Measurements from ENCODE around the gene GPX4.

Gene GPX4

DNA sequence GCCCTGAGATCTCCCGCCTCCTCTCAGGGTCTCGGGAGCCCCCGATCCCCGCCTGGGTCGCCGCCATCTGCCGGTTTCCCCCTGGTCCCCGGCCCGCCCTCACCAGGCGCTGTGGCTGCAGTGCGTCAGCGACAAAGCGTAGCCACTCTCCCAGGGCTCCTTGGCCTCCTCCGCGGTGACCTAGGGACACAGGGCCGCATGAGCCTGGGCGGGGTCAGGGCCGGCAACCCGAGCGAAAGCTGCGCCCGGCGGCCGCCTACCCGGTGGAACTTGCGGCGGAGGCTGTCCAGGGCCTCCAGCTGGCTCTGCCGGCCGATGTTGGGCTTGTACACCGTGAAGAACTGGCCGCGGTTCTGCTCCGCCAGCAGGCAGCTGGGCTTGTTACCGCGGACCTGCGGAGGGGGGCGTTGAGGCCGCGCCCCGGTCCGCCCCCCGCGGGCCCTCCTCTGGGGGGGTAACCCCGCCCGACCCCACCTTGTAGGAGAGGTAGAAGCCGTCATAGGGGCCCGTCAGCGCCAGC lies 5.3 kb downstream of the GPX4 start:
- Histone ChIP-seq H3K79me2 (ENCODE audit: insufficient read depth, low read length) (peaks cover 21% of the 10 kb centered on the region), H3K36me3 (ENCODE audit: insufficient read depth, low read length) (peaks cover 16% of the 10 kb centered on the region; the same call in 1 of the 2 replicates), H3K4me1 (ENCODE audit: insufficient read depth, low read length, poor library complexity, severe bottlenecking) (peaks cover 11% of the 10 kb centered on the region), H4K20me1 (ENCODE audit: insufficient read depth, low read length, poor library complexity, severe bottlenecking) (peaks cover 21% of the 10 kb centered on the region), H3K4me3 (ENCODE audit: low read length, poor library complexity, severe bottlenecking) (no peak overlapping the region), H3K9ac (ENCODE audit: low read depth, low read length, poor library complexity, severe bottlenecking) (no peak overlapping the region), H3F3A (ENCODE audit: low read depth) (no peaks in the 10 kb centered on the region), H3K9me3 (ENCODE audit: insufficient read depth, low read depth, low read length) (no peaks in the 10 kb centered on the region), H3K9me2 (replicated peaks; ENCODE audit: low read depth, low read length) (no peaks in the 10 kb centered on the region), H3K4me2 (ENCODE audit: low read depth, low read length, poor library complexity, severe bottlenecking) (no peak overlapping the region), H2AFZ (ENCODE audit: low read length) (no peak overlapping the region), H3K27me3 (ENCODE audit: insufficient read depth, low read length, poor library complexity, severe bottlenecking) (no peaks in the 10 kb centered on the region)
- no peak for TF ChIP-seq EZH2phosphoT487 (IDR thresholded peaks at IDR 0.05; ENCODE audit: borderline replicate concordance)
- TF ChIP-seq, protein P1, sequence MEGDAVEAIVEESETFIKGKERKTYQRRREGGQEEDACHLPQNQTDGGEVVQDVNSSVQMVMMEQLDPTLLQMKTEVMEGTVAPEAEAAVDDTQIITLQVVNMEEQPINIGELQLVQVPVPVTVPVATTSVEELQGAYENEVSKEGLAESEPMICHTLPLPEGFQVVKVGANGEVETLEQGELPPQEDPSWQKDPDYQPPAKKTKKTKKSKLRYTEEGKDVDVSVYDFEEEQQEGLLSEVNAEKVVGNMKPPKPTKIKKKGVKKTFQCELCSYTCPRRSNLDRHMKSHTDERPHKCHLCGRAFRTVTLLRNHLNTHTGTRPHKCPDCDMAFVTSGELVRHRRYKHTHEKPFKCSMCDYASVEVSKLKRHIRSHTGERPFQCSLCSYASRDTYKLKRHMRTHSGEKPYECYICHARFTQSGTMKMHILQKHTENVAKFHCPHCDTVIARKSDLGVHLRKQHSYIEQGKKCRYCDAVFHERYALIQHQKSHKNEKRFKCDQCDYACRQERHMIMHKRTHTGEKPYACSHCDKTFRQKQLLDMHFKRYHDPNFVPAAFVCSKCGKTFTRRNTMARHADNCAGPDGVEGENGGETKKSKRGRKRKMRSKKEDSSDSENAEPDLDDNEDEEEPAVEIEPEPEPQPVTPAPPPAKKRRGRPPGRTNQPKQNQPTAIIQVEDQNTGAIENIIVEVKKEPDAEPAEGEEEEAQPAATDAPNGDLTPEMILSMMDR (conservative IDR thresholded peaks at IDR 0.05; ENCODE audit: low read length): no peak

DNA sequence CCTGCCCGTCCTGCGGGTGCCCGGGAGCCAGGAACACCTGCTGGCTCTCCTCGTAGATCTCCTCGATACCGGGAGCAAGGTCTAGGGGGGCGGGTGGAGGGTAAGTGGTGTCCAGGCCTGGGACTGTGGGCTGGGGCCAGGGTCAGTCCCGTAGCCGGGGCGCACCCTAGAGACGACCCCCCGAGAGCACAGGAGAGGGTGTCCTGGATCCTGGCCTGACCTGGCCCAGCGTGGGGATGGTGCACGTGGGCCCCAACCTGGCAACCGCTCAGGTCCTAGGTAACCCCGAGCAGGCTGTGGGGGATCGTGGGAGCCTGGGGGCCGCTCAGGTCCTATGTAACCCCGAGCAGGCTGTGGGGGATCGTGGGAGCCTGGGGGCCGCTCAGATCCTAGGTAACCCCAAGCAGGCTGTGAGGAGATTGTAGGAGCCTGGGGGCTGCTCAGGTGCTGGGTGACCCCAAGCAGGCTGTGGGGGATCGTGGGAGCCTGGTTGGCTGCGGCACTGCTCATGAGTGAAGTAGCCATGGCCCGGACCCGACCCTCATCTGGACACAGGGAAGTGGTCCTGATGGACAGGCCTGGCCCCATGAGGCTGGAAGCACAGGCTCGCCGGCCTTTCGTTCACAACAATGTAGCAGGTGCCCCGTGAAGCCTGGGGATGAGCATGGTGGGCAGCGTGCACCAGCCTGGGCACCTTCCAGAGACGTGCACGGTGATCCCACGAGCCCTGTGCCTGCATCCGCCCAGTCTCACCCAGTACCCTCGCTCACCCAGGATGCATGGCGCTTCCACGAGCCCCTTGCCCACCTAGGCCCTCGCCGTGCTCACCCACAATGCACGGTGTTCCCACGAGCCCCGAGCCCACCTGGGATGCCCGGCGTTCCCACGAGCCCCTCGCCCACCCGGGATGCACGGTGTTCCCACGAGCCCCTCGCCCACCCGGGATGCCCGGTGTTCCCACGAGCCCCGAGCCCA lies 6.2 kb downstream of the GPX4 start:
- TF ChIP-seq, protein P1 (conservative IDR thresholded peaks at IDR 0.05; ENCODE audit: low read length): no peak
- TF ChIP-seq EZH2phosphoT487 (IDR thresholded peaks at IDR 0.05; ENCODE audit: borderline replicate concordance): no peak

DNA sequence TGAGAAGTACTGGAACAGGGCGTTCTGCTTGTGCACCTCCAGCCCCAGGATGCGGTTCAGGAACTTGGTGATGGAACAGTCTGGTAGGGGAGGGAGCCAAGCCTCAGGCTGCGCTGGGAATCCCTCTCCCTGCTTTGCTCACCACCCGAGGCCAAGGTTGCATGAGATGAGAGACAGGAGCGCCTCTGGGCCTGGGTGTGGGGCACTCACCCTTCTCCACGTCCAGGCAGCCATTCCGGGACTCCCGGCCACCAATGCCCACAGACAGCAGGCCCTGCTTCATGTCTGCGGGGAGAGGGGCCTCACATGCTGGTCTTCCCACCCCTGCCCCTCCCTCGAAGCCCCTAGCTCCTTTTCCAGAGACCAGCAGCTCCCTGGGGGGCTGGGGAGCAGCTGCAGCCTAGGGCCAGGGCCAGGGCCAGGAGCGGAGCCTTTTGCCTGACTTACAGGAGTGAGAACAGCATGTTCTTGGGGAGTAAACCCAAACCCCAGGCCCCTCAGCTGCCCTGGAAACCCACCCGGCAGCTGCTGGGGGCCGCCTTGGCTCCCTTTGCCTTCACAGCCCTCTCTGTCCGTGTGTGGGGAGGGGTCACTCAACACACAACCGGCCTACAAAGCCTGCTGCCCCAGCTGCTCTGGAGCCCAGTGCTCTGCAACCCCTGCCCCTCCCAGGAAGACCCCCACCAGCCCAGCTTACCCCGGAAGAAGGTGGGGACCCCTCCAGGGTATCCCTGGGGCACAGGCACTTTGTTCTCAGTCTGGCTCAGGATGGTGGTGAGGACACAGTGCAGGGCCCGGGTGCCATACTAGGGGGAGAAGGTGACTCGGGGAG lies 7.2 kb downstream of the GPX4 start:
- Histone ChIP-seq H3F3A (ENCODE audit: low read depth) (no peaks in the 10 kb centered on the region), H4K20me1 (ENCODE audit: insufficient read depth, low read length, poor library complexity, severe bottlenecking) (peaks cover 8% of the 10 kb centered on the region), H3K36me3 (ENCODE audit: insufficient read depth, low read length) (peaks cover 17% of the 10 kb centered on the region; the same call in 1 of the 2 replicates)

More for the DNA sequence above, 6.2 kb downstream of the GPX4 start:
- no peak overlapping the region for H3K4me2 ChIP-seq (ENCODE audit: low read depth, low read length, poor library complexity, severe bottlenecking)
- peaks cover 10% of the 10 kb centered on the region for H3K4me1 ChIP-seq (ENCODE audit: insufficient read depth, low read length, poor library complexity, severe bottlenecking)
- H3K27me3 ChIP-seq (ENCODE audit: insufficient read depth, low read length, poor library complexity, severe bottlenecking): no peaks in the 10 kb centered on the region
- H4K20me1 ChIP-seq (ENCODE audit: insufficient read depth, low read length, poor library complexity, severe bottlenecking): peaks cover 18% of the 10 kb centered on the region
- no peaks in the 10 kb centered on the region for H3F3A ChIP-seq (ENCODE audit: low read depth)
- no peak overlapping the region for H2AFZ ChIP-seq (ENCODE audit: low read length)
- H3K36me3 ChIP-seq (ENCODE audit: insufficient read depth, low read length): peaks cover 19% of the 10 kb centered on the region; the same call in 1 of the 2 replicates
- peaks cover 18% of the 10 kb centered on the region for H3K79me2 ChIP-seq (ENCODE audit: insufficient read depth, low read length)
- H3K9me3 ChIP-seq (ENCODE audit: insufficient read depth, low read depth, low read length): no peaks in the 10 kb centered on the region
- H3K4me3 ChIP-seq (ENCODE audit: low read length, poor library complexity, severe bottlenecking): no peak overlapping the region
- H3K9me2 ChIP-seq (replicated peaks; ENCODE audit: low read depth, low read length): no peaks in the 10 kb centered on the region
- H3K9ac ChIP-seq (ENCODE audit: low read depth, low read length, poor library complexity, severe bottlenecking): no peak overlapping the region

More for the DNA sequence above, 7.2 kb downstream of the GPX4 start:
- H3K4me2 ChIP-seq (ENCODE audit: low read depth, low read length, poor library complexity, severe bottlenecking): no peak overlapping the region
- H3K27me3 ChIP-seq (ENCODE audit: insufficient read depth, low read length, poor library complexity, severe bottlenecking): no peaks in the 10 kb centered on the region
- no peaks in the 10 kb centered on the region for H3K9me3 ChIP-seq (ENCODE audit: insufficient read depth, low read depth, low read length)
- peaks cover 7% of the 10 kb centered on the region; the same call in 1 of the 2 replicates for H3K79me2 ChIP-seq (ENCODE audit: insufficient read depth, low read length)
- H3K4me3 ChIP-seq (ENCODE audit: low read length, poor library complexity, severe bottlenecking): no peak overlapping the region
- H3K9me2 ChIP-seq (replicated peaks; ENCODE audit: low read depth, low read length): no peaks in the 10 kb centered on the region
- H3K9ac ChIP-seq (ENCODE audit: low read depth, low read length, poor library complexity, severe bottlenecking): no peak overlapping the region
- H3K4me1 ChIP-seq (ENCODE audit: insufficient read depth, low read length, poor library complexity, severe bottlenecking): peaks cover 2% of the 10 kb centered on the region
- no peak for TF ChIP-seq EZH2phosphoT487 (IDR thresholded peaks at IDR 0.05; ENCODE audit: borderline replicate concordance)
- TF ChIP-seq, protein P1 (conservative IDR thresholded peaks at IDR 0.05; ENCODE audit: low read length): no peak
- no peak overlapping the region for H2AFZ ChIP-seq (ENCODE audit: low read length)
